GM19324 (cell line): ENCODE measurements around the gene PRCC.

Source experiments
- ATAC-seq: cut with Tn5 transposase; IDR thresholded peaks from one replicate; pipeline ENCODE4 v1.9.1; 2021; ENCODE audit warnings: mild to moderate bottlenecking, moderate library complexity; ENCODE audit not compliant: unreplicated experiment, low FRiP score

Gene PRCC

GRCh38 chr1:156839426-156840109 lies 72.2 kb downstream of the PRCC start:
- no peak for ATAC-seq

- ATAC-seq = no peak
Measured at GRCh38 chr1:156840186-156840897, 73.0 kb downstream of the PRCC start.

- no peak for ATAC-seq
Measured at GRCh38 chr1:156840898-156841279, 73.6 kb downstream of the PRCC start.

- ATAC-seq = no peak
Measured at GRCh38 chr1:156841295-156841855, 74.0 kb downstream of the PRCC start.

- no peak for ATAC-seq
Measured at GRCh38 chr1:156842618-156843300, 75.4 kb downstream of the PRCC start.

- ATAC-seq = no peak
Measured at GRCh38 chr1:156844102-156844501, 76.8 kb downstream of the PRCC start.

GRCh38 chr1:156844638-156845037 lies 77.3 kb downstream of the PRCC start:
- no peak for ATAC-seq

GRCh38 chr1:156845055-156845952 lies 78.0 kb downstream of the PRCC start:
- no peak for ATAC-seq

GRCh38 chr1:156845953-156846545 lies 78.7 kb downstream of the PRCC start:
- ATAC-seq = no peak

- no peak for ATAC-seq
Measured at GRCh38 chr1:156846643-156847042, 79.3 kb downstream of the PRCC start.

GRCh38 chr1:156847591-156848460 lies 80.5 kb downstream of the PRCC start:
- ATAC-seq = no peak

GRCh38 chr1:156848461-156849150 lies 81.3 kb downstream of the PRCC start:
- no peak for ATAC-seq

- no peak for ATAC-seq
Measured at GRCh38 chr1:156849151-156849496, 81.8 kb downstream of the PRCC start.
